Spinal cord (tissue), 10 donors: ENCODE measurements around the gene ASXL1. TPM values are rescaled to one million over a fixed set of nuclear protein-coding genes. Genes with fewer than 3 reads are reported as not detected.
A peak's percentile ranks its signal among the peaks of the same experiment; 100 is the strongest.

Experiments used
- DNase-seq, 6 donors: peaks; one replicate each; pipeline versions ENCODE4 v3.0.0 to v3.0.0-alpha.2; 2013 to 2015; ENCODE audit warnings: low spot score in 6 of 6, low read depth in 4 of 6
- H3K27ac ChIP-seq: one replicate; pipeline ENCODE4 v1.5.1; 2013; ENCODE audit warnings: low read depth, low read length, control low read depth
- H3K27me3 ChIP-seq: one replicate; pipeline ENCODE4 v1.6.1; 2013; ENCODE audit warnings: low read length; ENCODE audit not compliant: control insufficient read depth, insufficient read depth
- H3K36me3 ChIP-seq: one replicate; pipeline ENCODE4 v1.6.1; 2013; ENCODE audit warnings: low read length; ENCODE audit not compliant: control insufficient read depth, insufficient read depth
- H3K4me1 ChIP-seq: one replicate; pipeline ENCODE4 v1.6.1; 2013; ENCODE audit warnings: low read length; ENCODE audit not compliant: control insufficient read depth, insufficient read depth
- H3K4me3 ChIP-seq: one replicate; pipeline ENCODE4 v1.5.1; 2013; ENCODE audit warnings: low read depth, low read length, control low read depth
- H3K9me3 ChIP-seq: one replicate; pipeline ENCODE4 v1.6.1; 2013; ENCODE audit warnings: low read length; ENCODE audit not compliant: control insufficient read depth, insufficient read depth
- WGBS: methylation state at CpG from one replicate; pipeline ENCODE4 v1.1.5; 2013; ENCODE audit warnings: missing lambda C conversion rate; ENCODE audit not compliant: insufficient coverage; 5-methylcytosine and 5-hydroxymethylcytosine counted together
- polyA plus RNA-seq, 2 donors: library from polyadenylated mRNA; unstranded; fragments of 120-200 nt; gene quantifications; one replicate each; pipeline ENCODE4 v1.2.1, GENCODE V29; 2013; ENCODE audit not compliant: insufficient read length in 2 of 2
- total RNA-seq, 2 donors: library from RNA; depleted of rRNA in 1 of 2; stranded (reverse); fragments of 120-200 nt in 1 of 2; fragments of >200 nt in 1 of 2; gene quantifications; one replicate each; pipeline versions ENCODE4 v1.2.3 to v1.2.4, GENCODE V29; 2013 to 2014
- donor health status: healthy.

ASXL1 gene
- total and polyA plus RNA-seq, 4 donors, result 48.7 to 58.3 (median 53.4) TPM

GRCh38 chr20:32441638-32442037 lies 83.5 kb downstream of the ASXL1 start:
- no peak overlapping the region for H3K27ac ChIP-seq
- 83% methylated on average over 3 of the region's 4 CpGs for WGBS
- H3K4me1 ChIP-seq, result peaks cover 26% of the 10 kb centered on the region
- DNase-seq, result no peak
- no peaks in the 10 kb centered on the region for H3K9me3 ChIP-seq
- H3K27me3 ChIP-seq, result no peaks in the 10 kb centered on the region
- peaks cover 44% of the 10 kb centered on the region for H3K36me3 ChIP-seq
- no peak overlapping the region for H3K4me3 ChIP-seq

- no peak for DNase-seq
- no peak overlapping the region for H3K27ac ChIP-seq
- no peak overlapping the region for H3K4me3 ChIP-seq
- H3K4me1 ChIP-seq, result peaks cover 27% of the 10 kb centered on the region
- 54% methylated on average over 4 of the region's 10 CpGs for WGBS
- H3K36me3 ChIP-seq, result peaks cover 44% of the 10 kb centered on the region
- no peaks in the 10 kb centered on the region for H3K9me3 ChIP-seq
- H3K27me3 ChIP-seq, result no peaks in the 10 kb centered on the region
These were observed 84.7 kb downstream of the ASXL1 start for GRCh38 chr20:32442630-32443373.

GRCh38 chr20:32443386-32443974 lies 85.3 kb downstream of the ASXL1 start:
- Histone ChIP-seq H3K4me1 (peaks cover 34% of the 10 kb centered on the region), H3K27me3 (no peaks in the 10 kb centered on the region), H3K36me3 (peaks cover 47% of the 10 kb centered on the region), H3K4me3 (no peak overlapping the region), H3K9me3 (no peaks in the 10 kb centered on the region), H3K27ac (no peak overlapping the region)
- WGBS, result 89% methylated on average over 3 of the region's 3 CpGs
- no peak for DNase-seq

GRCh38 chr20:32444474-32445220 lies 86.5 kb downstream of the ASXL1 start:
- Histone ChIP-seq H3K9me3 (no peaks in the 10 kb centered on the region), H3K27me3 (no peaks in the 10 kb centered on the region), H3K4me3 (no peak overlapping the region), H3K27ac (no peak overlapping the region), H3K4me1 (peaks cover 36% of the 10 kb centered on the region), H3K36me3 (peaks cover 51% of the 10 kb centered on the region)
- DNase-seq, result no peak
- WGBS, result no CpG with 5 or more reads among the region's 7 CpGs

- H3K4me3 ChIP-seq, result no peak overlapping the region
- H3K27me3 ChIP-seq, result no peaks in the 10 kb centered on the region
- H3K9me3 ChIP-seq, result no peaks in the 10 kb centered on the region
- peak in 2 of 6 donors; percentile 59 to 60 for DNase-seq
- peaks cover 62% of the 10 kb centered on the region for H3K36me3 ChIP-seq
- H3K27ac ChIP-seq, result peak overlapping the region; percentile 33
- 19% methylated on average over 8 of the region's 12 CpGs for WGBS
- peaks cover 43% of the 10 kb centered on the region for H3K4me1 ChIP-seq
These were observed 87.6 kb downstream of the ASXL1 start for GRCh38 chr20:32445539-32446273.

- peaks cover 51% of the 10 kb centered on the region for H3K4me1 ChIP-seq
- no peaks in the 10 kb centered on the region for H3K27me3 ChIP-seq
- H3K4me3 ChIP-seq, result no peak overlapping the region
- H3K27ac ChIP-seq, result peak overlapping the region; percentile 33
- no peak for DNase-seq
- WGBS, result 83% methylated on average over 12 of the region's 14 CpGs
- peaks cover 69% of the 10 kb centered on the region for H3K36me3 ChIP-seq
- no peaks in the 10 kb centered on the region for H3K9me3 ChIP-seq
These were observed 88.4 kb downstream of the ASXL1 start for GRCh38 chr20:32446301-32447100.

GRCh38 chr20:32447136-32448027 lies 89.3 kb downstream of the ASXL1 start:
- no peaks in the 10 kb centered on the region for H3K27me3 ChIP-seq
- WGBS, result 84% methylated on average over 8 of the region's 22 CpGs
- no peak overlapping the region for H3K27ac ChIP-seq
- no peaks in the 10 kb centered on the region for H3K9me3 ChIP-seq
- no peak overlapping the region for H3K4me3 ChIP-seq
- H3K4me1 ChIP-seq, result peaks cover 57% of the 10 kb centered on the region
- DNase-seq, result no peak
- H3K36me3 ChIP-seq, result peaks cover 74% of the 10 kb centered on the region

- WGBS, result 66% methylated on average over 10 of the region's 13 CpGs
- Histone ChIP-seq H3K27me3 (no peaks in the 10 kb centered on the region), H3K36me3 (peaks cover 85% of the 10 kb centered on the region), H3K9me3 (no peaks in the 10 kb centered on the region), H3K4me1 (peaks cover 57% of the 10 kb centered on the region), H3K4me3 (no peak overlapping the region), H3K27ac (no peak overlapping the region)
- DNase-seq, result no peak
These were observed 90.3 kb downstream of the ASXL1 start for GRCh38 chr20:32448306-32449056.
